Measurements from ENCODE around the gene TRIM69.
"Not testable (repeated sequence)": the region's sequence is repeated elsewhere in the genome, so short reads cannot be mapped to it uniquely, and the experiment has no call there.

The TRIM69 gene

GRCh38 chr15:44716983-44717602 is 19.2 kb upstream of the TRIM69 start:
- no peak for DNase-seq

GRCh38 chr15:44718180-44718926 is 18.0 kb upstream of the TRIM69 start:
- DNase-seq, result no peak

GRCh38 chr15:44718927-44719292 is 17.4 kb upstream of the TRIM69 start:
- DNase-seq, result no peak

GRCh38 chr15:44719293-44719999 is 16.9 kb upstream of the TRIM69 start:
- DNase-seq, result no peak

- DNase-seq, result not testable (repeated sequence)
Measured at GRCh38 chr15:44720000-44720435, 16.3 kb upstream of the TRIM69 start.

- DNase-seq, result no peak
Measured at GRCh38 chr15:44720460-44721176, 15.7 kb upstream of the TRIM69 start.

- no peak for DNase-seq
Measured at GRCh38 chr15:44722011-44722410, 14.3 kb upstream of the TRIM69 start.

GRCh38 chr15:44726136-44726535 is 10.2 kb upstream of the TRIM69 start:
- no peak for DNase-seq

GRCh38 chr15:44726568-44727484 is 9.5 kb upstream of the TRIM69 start:
- no peak for DNase-seq

GRCh38 chr15:44727485-44728231 is 8.7 kb upstream of the TRIM69 start:
- DNase-seq, result no peak

- DNase-seq, result not testable (repeated sequence)
Measured at GRCh38 chr15:44728232-44728575, 8.1 kb upstream of the TRIM69 start.

- peak; percentile 89 for DNase-seq
Measured at GRCh38 chr15:44728576-44729407, 7.5 kb upstream of the TRIM69 start.

- DNase-seq, result no peak
Measured at GRCh38 chr15:44729408-44730127, 6.8 kb upstream of the TRIM69 start.

GRCh38 chr15:44734839-44735481 is 1.4 kb upstream of the TRIM69 start:
- DNase-seq, result no peak

GRCh38 chr15:44735482-44736180 is 697 bp upstream of the TRIM69 start:
- DNase-seq, result no peak

GRCh38 chr15:44738340-44738984 is 2.1 kb downstream of the TRIM69 start:
- DNase-seq, result no peak

GRCh38 chr15:44739222-44739847 is 3.0 kb downstream of the TRIM69 start:
- not testable (repeated sequence) for DNase-seq

- not testable (repeated sequence) for DNase-seq
Measured at GRCh38 chr15:44743454-44743853, 7.1 kb downstream of the TRIM69 start.
